ENCODE measurements around the gene LTBP2. TPM values are rescaled to one million over a fixed set of nuclear protein-coding genes. Genes with fewer than 3 reads are reported as not detected.

The LTBP2 gene
- total RNA-seq, 1 donor: 210 TPM

- H3K4me3 ChIP-seq (ENCODE audit: low read depth, low read length): no peak overlapping the region
- TF ChIP-seq CTCF (IDR thresholded peaks at IDR 0.05; ENCODE audit: insufficient read depth, low read depth, low read length): no peak
- DNase-seq (ENCODE audit: low read depth): no peak
Measured at GRCh38 chr14:74527736-74528280, 84.2 kb downstream of the LTBP2 start.

GRCh38 chr14:74526854-74527585 is 85.0 kb downstream of the LTBP2 start:
- no peak overlapping the region for H3K4me3 ChIP-seq (ENCODE audit: low read depth, low read length)
- TF ChIP-seq CTCF (IDR thresholded peaks at IDR 0.05; ENCODE audit: insufficient read depth, low read depth, low read length): no peak
- DNase-seq (ENCODE audit: low read depth): no peak

GRCh38 chr14:74525361-74525851 is 86.6 kb downstream of the LTBP2 start:
- TF ChIP-seq CTCF (IDR thresholded peaks at IDR 0.05; ENCODE audit: insufficient read depth, low read depth, low read length): no peak
- no peak for DNase-seq (ENCODE audit: low read depth)
- H3K4me3 ChIP-seq (ENCODE audit: low read depth, low read length): no peak overlapping the region

GRCh38 chr14:74524812-74525135 is 87.3 kb downstream of the LTBP2 start:
- no peak overlapping the region for H3K4me3 ChIP-seq (ENCODE audit: low read depth, low read length)
- DNase-seq (ENCODE audit: low read depth): no peak
- no peak for TF ChIP-seq CTCF (IDR thresholded peaks at IDR 0.05; ENCODE audit: insufficient read depth, low read depth, low read length)

GRCh38 chr14:74524076-74524811 is 87.8 kb downstream of the LTBP2 start:
- DNase-seq (ENCODE audit: low read depth): no peak
- TF ChIP-seq CTCF (IDR thresholded peaks at IDR 0.05; ENCODE audit: insufficient read depth, low read depth, low read length): no peak
- no peak overlapping the region for H3K4me3 ChIP-seq (ENCODE audit: low read depth, low read length)

- DNase-seq (ENCODE audit: low read depth): no peak
- no peak for TF ChIP-seq CTCF (IDR thresholded peaks at IDR 0.05; ENCODE audit: insufficient read depth, low read depth, low read length)
- H3K4me3 ChIP-seq (ENCODE audit: low read depth, low read length): no peak overlapping the region
Measured at GRCh38 chr14:74522740-74523139, 89.3 kb downstream of the LTBP2 start.
